Measurements from ENCODE around the gene ZNF678. TPM values are rescaled to one million over a fixed set of nuclear protein-coding genes. Genes with fewer than 3 reads are reported as not detected.
"Not testable (repeated sequence)": the region's sequence is repeated elsewhere in the genome, so short reads cannot be mapped to it uniquely, and the experiment has no call there.

Gene ZNF678
- total and polyA plus RNA-seq, 2 of the 8 experiments (the other 6 are each of a cell fraction or from before 2014, with no cell fraction given), result 6.9 to 28.3 TPM

DNA sequence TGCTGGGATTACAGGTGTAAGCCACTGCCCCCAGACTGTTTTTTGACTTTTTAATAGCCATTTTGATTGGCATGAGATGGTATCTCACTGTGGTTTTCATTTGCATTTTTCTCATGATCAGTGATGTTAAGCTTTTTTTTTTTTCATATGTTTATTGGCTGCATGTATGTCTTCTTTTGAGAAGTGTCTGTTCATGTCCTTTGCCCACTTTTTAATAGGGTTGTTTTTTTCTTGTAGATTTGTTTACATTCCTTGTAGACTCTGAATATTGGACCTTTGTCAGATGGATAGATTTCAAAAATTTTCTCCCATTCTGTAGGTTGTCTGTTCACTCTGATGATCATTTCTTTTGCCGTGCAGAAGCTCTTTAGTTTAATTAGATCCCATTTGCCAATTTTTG lies 25.4 kb downstream of the ZNF678 start:
- H3K14ac ChIP-seq (ENCODE audit: insufficient read length); H3K18ac ChIP-seq (ENCODE audit: extremely low read depth, low read length); H4K5ac ChIP-seq (ENCODE audit: insufficient read length, low read depth, low read length); H4K20me1 ChIP-seq (replicated peaks in 1 of 2; ENCODE audit: control insufficient read depth in 1 of 2, insufficient read depth in 2 of 2, low read length in 2 of 2); H2BK120ac ChIP-seq (replicated peaks; ENCODE audit: low read depth, low read length); H3K27me3 ChIP-seq (replicated peaks in 1 of 4; ENCODE audit: control insufficient read depth in 3 of 4, extremely low read depth in 1 of 4, insufficient read depth in 3 of 4, low read length in 3 of 4); H3K27ac ChIP-seq (ENCODE audit: low read depth, low read length); H3K4me1 ChIP-seq (replicated peaks in 1 of 4; ENCODE audit: control insufficient read depth in 3 of 4, insufficient read depth in 4 of 4, low read length in 3 of 4); FAIRE-seq; H3K4me2 ChIP-seq (ENCODE audit: insufficient read depth in 1 of 2, low read depth in 2 of 2, low read length in 2 of 2); H2BK15ac ChIP-seq (ENCODE audit: low read length); H2BK5ac ChIP-seq (ENCODE audit: low read depth, low read length); DNase-seq (ENCODE audit: low read depth in 1 of 2, low spot score in 2 of 2); H4K8ac ChIP-seq (ENCODE audit: extremely low read depth, insufficient read depth, low read length); H2AFZ ChIP-seq (ENCODE audit: low read length); H2BK20ac ChIP-seq (ENCODE audit: low read length); POLR2A ChIA-PET (ENCODE audit: partially characterized antibody); H3K4ac ChIP-seq (replicated peaks; ENCODE audit: insufficient read length, low read depth, low read length); H3K56ac ChIP-seq (replicated peaks; ENCODE audit: insufficient read length, low read depth, low read length); H2AK5ac ChIP-seq (ENCODE audit: low read depth, low read length); H2BK12ac ChIP-seq (ENCODE audit: low read depth, low read length); H3K23ac ChIP-seq (ENCODE audit: insufficient read length); H3K9ac ChIP-seq (replicated peaks in 1 of 4; ENCODE audit: extremely low read depth in 1 of 4, low read depth in 3 of 4, low read length in 3 of 4); H3K23me2 ChIP-seq (ENCODE audit: low read depth, low read length); H3K4me3 ChIP-seq (ENCODE audit: extremely low read depth in 1 of 4, insufficient read depth in 2 of 4, low read depth in 3 of 4, low read length in 4 of 4); H3K79me1 ChIP-seq (ENCODE audit: low read depth, low read length); H4K91ac ChIP-seq (replicated peaks; ENCODE audit: insufficient read length, low read length): not testable (repeated sequence)
- peaks cover 1 to 43% of the 10 kb centered on the region in 2 experiments; a peak in 3 of 4 replicates for H3K79me2 ChIP-seq (ENCODE audit: control insufficient read depth in 1 of 2, insufficient read depth in 2 of 2, low read length in 2 of 2)
- H3K9me3 ChIP-seq (ENCODE audit: insufficient read depth in 2 of 2, low read depth in 1 of 2, low read length in 1 of 2), result peaks cover 3 to 11% of the 10 kb centered on the region in 2 experiments; a peak in 3 of 4 replicates
- H3K36me3 ChIP-seq (ENCODE audit: control insufficient read depth in 2 of 4, insufficient read depth in 4 of 4, low read length in 3 of 4), result peaks cover 0 to 15% (median 3%) of the 10 kb centered on the region in 4 experiments; a peak in 3 of 8 replicates
- CTCF ChIA-PET (ENCODE audit: partially characterized antibody), result interaction anchor here (0.7 kb wide), 1 partner anchor 78 kb away, joined by 3 read pairs; no protein-coding TSS in a partner anchor
- 100% methylated on average over 1 of the region's 1 CpG; no CpG with 5 or more reads in 1 of the 2 experiments for WGBS, 2 experiments (ENCODE audit: extremely low coverage in 1 of 2, insufficient coverage in 1 of 2, insufficient read length in 1 of 2, insufficient replicate concordance in 2 of 2, low coverage in 1 of 2, low lambda C conversion rate in 2 of 2, missing lambda C conversion rate in 1 of 2)

DNA sequence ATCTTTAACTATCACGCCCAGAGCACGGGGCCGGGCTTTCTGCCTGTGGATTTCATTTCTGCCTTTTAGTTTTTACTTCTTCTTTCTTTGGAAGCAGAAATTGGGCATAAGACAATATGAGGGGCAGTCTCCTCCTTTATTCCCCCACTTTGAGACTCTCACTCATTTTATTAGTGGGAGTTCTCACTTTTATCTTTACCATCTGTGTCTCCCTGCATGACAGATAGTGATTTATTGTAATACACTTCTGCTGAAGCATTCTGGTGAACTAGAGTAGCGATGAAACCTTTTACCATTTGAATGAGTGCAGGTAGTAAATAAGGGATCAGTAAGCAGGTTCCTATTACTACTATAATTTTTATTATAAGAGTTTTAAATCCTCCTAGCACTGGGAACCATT lies 26.4 kb downstream of the ZNF678 start:
- H4K20me1 ChIP-seq (replicated peaks in 1 of 2; ENCODE audit: control insufficient read depth in 1 of 2, insufficient read depth in 2 of 2, low read length in 2 of 2); H2BK20ac ChIP-seq (ENCODE audit: low read length); H2BK15ac ChIP-seq (ENCODE audit: low read length); H2AFZ ChIP-seq (ENCODE audit: low read length); H3K27ac ChIP-seq (ENCODE audit: low read depth, low read length); H2AK5ac ChIP-seq (ENCODE audit: low read depth, low read length); H3K4me3 ChIP-seq (ENCODE audit: extremely low read depth in 1 of 4, insufficient read depth in 2 of 4, low read depth in 3 of 4, low read length in 4 of 4); H3K23ac ChIP-seq (ENCODE audit: insufficient read length); H4K8ac ChIP-seq (ENCODE audit: extremely low read depth, insufficient read depth, low read length); H3K79me1 ChIP-seq (ENCODE audit: low read depth, low read length); H2BK5ac ChIP-seq (ENCODE audit: low read depth, low read length); H4K91ac ChIP-seq (replicated peaks; ENCODE audit: insufficient read length, low read length); H3K4ac ChIP-seq (replicated peaks; ENCODE audit: insufficient read length, low read depth, low read length); DNase-seq (ENCODE audit: low read depth in 1 of 2, low spot score in 2 of 2); H4K5ac ChIP-seq (ENCODE audit: insufficient read length, low read depth, low read length); H3K4me1 ChIP-seq (replicated peaks in 1 of 4; ENCODE audit: control insufficient read depth in 3 of 4, insufficient read depth in 4 of 4, low read length in 3 of 4); H3K27me3 ChIP-seq (replicated peaks in 1 of 4; ENCODE audit: control insufficient read depth in 3 of 4, extremely low read depth in 1 of 4, insufficient read depth in 3 of 4, low read length in 3 of 4); H3K56ac ChIP-seq (replicated peaks; ENCODE audit: insufficient read length, low read depth, low read length); POLR2A ChIA-PET (ENCODE audit: partially characterized antibody); H3K23me2 ChIP-seq (ENCODE audit: low read depth, low read length); H3K4me2 ChIP-seq (ENCODE audit: insufficient read depth in 1 of 2, low read depth in 2 of 2, low read length in 2 of 2); H3K18ac ChIP-seq (ENCODE audit: extremely low read depth, low read length); H2BK12ac ChIP-seq (ENCODE audit: low read depth, low read length); H2BK120ac ChIP-seq (replicated peaks; ENCODE audit: low read depth, low read length); H3K9ac ChIP-seq (replicated peaks in 1 of 4; ENCODE audit: extremely low read depth in 1 of 4, low read depth in 3 of 4, low read length in 3 of 4); H3K14ac ChIP-seq (ENCODE audit: insufficient read length); CTCF ChIA-PET (ENCODE audit: partially characterized antibody); FAIRE-seq: not testable (repeated sequence)
- WGBS, 2 experiments (ENCODE audit: extremely low coverage in 1 of 2, insufficient coverage in 1 of 2, insufficient read length in 1 of 2, insufficient replicate concordance in 2 of 2, low coverage in 1 of 2, low lambda C conversion rate in 2 of 2, missing lambda C conversion rate in 1 of 2), result 92% methylated on average over 4 of the region's 4 CpGs; no CpG with 5 or more reads in 1 of the 2 experiments
- peaks cover 3 to 12% of the 10 kb centered on the region in 2 experiments; a peak in 3 of 4 replicates for H3K9me3 ChIP-seq (ENCODE audit: insufficient read depth in 2 of 2, low read depth in 1 of 2, low read length in 1 of 2)
- H3K79me2 ChIP-seq (ENCODE audit: control insufficient read depth in 1 of 2, insufficient read depth in 2 of 2, low read length in 2 of 2), result peaks cover 0 to 35% of the 10 kb centered on the region in 2 experiments; a peak in 2 of 4 replicates
- peaks cover 0 to 15% (median 3%) of the 10 kb centered on the region in 4 experiments; a peak in 3 of 8 replicates for H3K36me3 ChIP-seq (ENCODE audit: control insufficient read depth in 2 of 4, insufficient read depth in 4 of 4, low read length in 3 of 4)

Measured in H1 (cell line).